ENCODE measurements around the gene PACRG. TPM values are rescaled to one million over a fixed set of nuclear protein-coding genes. Genes with fewer than 3 reads are reported as not detected.
A peak's percentile ranks its signal among the peaks of the same experiment; 100 is the strongest.

The PACRG gene
- polyA plus RNA-seq, 1 of the 3 experiments (the other 2 are of a cell fraction) = 0.56 TPM

GRCh38 chr6:162845972-162846371 lies 118.2 kb downstream of the PACRG start:
- H3K9me3 ChIP-seq = no peaks in the 10 kb centered on the region
- H3K27ac ChIP-seq (ENCODE audit: low read depth in 2 of 2, low read length in 1 of 2) = no peak overlapping the region
- H3K4me3 ChIP-seq (ENCODE audit: low read depth in 2 of 2, low read length in 1 of 2) = no peak overlapping the region
- H2AFZ ChIP-seq (ENCODE audit: low read depth) = no peak overlapping the region
- H3K9ac ChIP-seq = no peak overlapping the region
- no peak for DNase-seq
- H3K36me3 ChIP-seq (replicated peaks in 1 of 2; ENCODE audit: control insufficient read depth in 1 of 2, insufficient read depth in 2 of 2, low read length in 1 of 2) = no peaks in the 10 kb centered on the region
- H3K4me2 ChIP-seq = no peak overlapping the region
- no peak for TF ChIP-seq EZH2phosphoT487 (IDR thresholded peaks at IDR 0.05; ENCODE audit: borderline replicate concordance, low read depth)
- TF ChIP-seq JUND (IDR thresholded peaks at IDR 0.05) = no peak
- no peak for TF ChIP-seq TCF12 (IDR thresholded peaks at IDR 0.05)
- TF ChIP-seq GABPA (IDR thresholded peaks at IDR 0.05; ENCODE audit: low read depth) = no peak
- no peak for TF ChIP-seq FOSL2 (IDR thresholded peaks at IDR 0.05; ENCODE audit: borderline replicate concordance, low read depth)
- TF ChIP-seq RCOR1 (IDR thresholded peaks at IDR 0.05; ENCODE audit: low read length) = no peak
- TF ChIP-seq POLR2AphosphoS5 (IDR thresholded peaks at IDR 0.05; ENCODE audit: low read depth, low read length) = no peak
- no peak for TF ChIP-seq NRF1 (IDR thresholded peaks at IDR 0.05; ENCODE audit: low read depth, low read length)
- TF ChIP-seq CTCF (IDR thresholded peaks at IDR 0.05) = no peak
- no peak for TF ChIP-seq FOXJ3 (CRISPR knock-in tag; IDR thresholded peaks at IDR 0.05)
- ChIA-PET POLR2A (no interaction called here), CTCF (interaction anchor here (0.6 to 0.7 kb wide), 2 partner anchors 19 to 289 kb away, joined by 3 read pairs; no protein-coding TSS in a partner anchor)
- no peaks in the 10 kb centered on the region for H3K79me2 ChIP-seq (ENCODE audit: insufficient read depth)
- 74% methylated on average over 7 of the region's 9 CpGs for WGBS (ENCODE audit: low lambda C conversion rate)
- H3F3A ChIP-seq (replicated peaks; ENCODE audit: insufficient read depth) = no peaks in the 10 kb centered on the region
- H3K4me1 ChIP-seq (ENCODE audit: control insufficient read depth in 1 of 2, insufficient read depth in 2 of 2, low read depth in 1 of 2, low read length in 1 of 2) = peaks cover 0 to 6% of the 10 kb centered on the region in 2 experiments; a peak in 2 of 4 replicates
- H3K9me2 ChIP-seq = no peaks in the 10 kb centered on the region
- no peaks in the 10 kb centered on the region for H3K27me3 ChIP-seq (ENCODE audit: insufficient read depth)
- no peaks in the 10 kb centered on the region for H4K20me1 ChIP-seq (ENCODE audit: insufficient read depth)

GRCh38 chr6:162846723-162847122 lies 118.9 kb downstream of the PACRG start:
- CTCF ChIA-PET = no interaction called here
- TF ChIP-seq FOSL2 (IDR thresholded peaks at IDR 0.05; ENCODE audit: borderline replicate concordance, low read depth) = no peak
- no peak for TF ChIP-seq FOXJ3 (CRISPR knock-in tag; IDR thresholded peaks at IDR 0.05)
- no peak for TF ChIP-seq FOXM1 (IDR thresholded peaks at IDR 0.05; ENCODE audit: low read depth)
- no peaks in the 10 kb centered on the region for H4K20me1 ChIP-seq (ENCODE audit: insufficient read depth)
- no peak overlapping the region for H3K9ac ChIP-seq
- DNase-seq = no peak
- WGBS (ENCODE audit: low lambda C conversion rate) = 67% methylated on average over 6 of the region's 6 CpGs
- H3K27ac ChIP-seq (ENCODE audit: low read depth in 2 of 2, low read length in 1 of 2) = no peak overlapping the region
- H3K4me2 ChIP-seq = no peak overlapping the region
- no peaks in the 10 kb centered on the region for H3K27me3 ChIP-seq (ENCODE audit: insufficient read depth)
- H3K9me2 ChIP-seq = no peaks in the 10 kb centered on the region
- POLR2A ChIA-PET = no interaction called here
- no peaks in the 10 kb centered on the region for H3F3A ChIP-seq (replicated peaks; ENCODE audit: insufficient read depth)
- no peak overlapping the region for H3K4me3 ChIP-seq (ENCODE audit: low read depth in 2 of 2, low read length in 1 of 2)
- no peaks in the 10 kb centered on the region for H3K36me3 ChIP-seq (replicated peaks in 1 of 2; ENCODE audit: control insufficient read depth in 1 of 2, insufficient read depth in 2 of 2, low read length in 1 of 2)
- no peaks in the 10 kb centered on the region for H3K79me2 ChIP-seq (ENCODE audit: insufficient read depth)
- no peaks in the 10 kb centered on the region for H3K9me3 ChIP-seq
- peaks cover 0 to 6% of the 10 kb centered on the region in 2 experiments; a peak in 2 of 4 replicates for H3K4me1 ChIP-seq (ENCODE audit: control insufficient read depth in 1 of 2, insufficient read depth in 2 of 2, low read depth in 1 of 2, low read length in 1 of 2)
- H2AFZ ChIP-seq (ENCODE audit: low read depth) = no peak overlapping the region

GRCh38 chr6:162849269-162849668 lies 121.5 kb downstream of the PACRG start:
- CTCF ChIA-PET = no interaction called here
- H3K9me3 ChIP-seq = no peaks in the 10 kb centered on the region
- 38% methylated on average over 4 of the region's 4 CpGs for WGBS (ENCODE audit: low lambda C conversion rate)
- TF ChIP-seq EP300 (IDR thresholded peaks at IDR 0.05; ENCODE audit: borderline replicate concordance in 1 of 2, low read depth in 1 of 2, low read length in 1 of 2) = peak in 1 of 2 experiments; percentile 81; a peak in 1 of 4 replicates
- peak; percentile 52; the same call in 1 of the 2 replicates for TF ChIP-seq USF1 (IDR thresholded peaks at IDR 0.05; ENCODE audit: borderline replicate concordance, low read depth)
- TF ChIP-seq RAD21 (IDR thresholded peaks at IDR 0.05; ENCODE audit: low read length) = peak; percentile 41
- TF ChIP-seq GATA2 (CRISPR knock-in tag; IDR thresholded peaks at IDR 0.05) = peak; percentile 76
- 0 out of 2 replicates have a peak, but pooled peaks have one; percentile 52 for TF ChIP-seq FOXJ3 (CRISPR knock-in tag; IDR thresholded peaks at IDR 0.05)
- TF ChIP-seq YY1 (IDR thresholded peaks at IDR 0.05; ENCODE audit: low read depth) = no peak
- TF ChIP-seq RFX5 (IDR thresholded peaks at IDR 0.05; ENCODE audit: low read length) = peak; percentile 51; the same call in 1 of the 2 replicates
- TF ChIP-seq MXI1 (IDR thresholded peaks at IDR 0.05; ENCODE audit: low read depth, low read length) = peak; percentile 75; the same call in 1 of the 2 replicates
- peak; percentile 84 for TF ChIP-seq CHD2 (IDR thresholded peaks at IDR 0.05; ENCODE audit: low read length, partially characterized antibody)
- no peak for TF ChIP-seq EZH2phosphoT487 (IDR thresholded peaks at IDR 0.05; ENCODE audit: borderline replicate concordance, low read depth)

More at GRCh38 chr6:162849269-162849668, 121.5 kb downstream of the PACRG start:
- no peak overlapping the region for H2AFZ ChIP-seq (ENCODE audit: low read depth)
- H4K20me1 ChIP-seq (ENCODE audit: insufficient read depth) = no peaks in the 10 kb centered on the region
- POLR2A ChIA-PET = no interaction called here
- H3K27ac ChIP-seq (ENCODE audit: low read depth in 2 of 2, low read length in 1 of 2) = peak overlapping the region in 1 of 2 experiments; percentile 58; a peak in 1 of 4 replicates
- peaks cover 0 to 6% of the 10 kb centered on the region in 2 experiments; a peak in 2 of 4 replicates for H3K4me1 ChIP-seq (ENCODE audit: control insufficient read depth in 1 of 2, insufficient read depth in 2 of 2, low read depth in 1 of 2, low read length in 1 of 2)
- no peaks in the 10 kb centered on the region for H3K36me3 ChIP-seq (replicated peaks in 1 of 2; ENCODE audit: control insufficient read depth in 1 of 2, insufficient read depth in 2 of 2, low read length in 1 of 2)
- H3K4me2 ChIP-seq = no peak overlapping the region
- H3K9ac ChIP-seq = no peak overlapping the region
- peak; percentile 87 for DNase-seq
- no peak overlapping the region for H3K4me3 ChIP-seq (ENCODE audit: low read depth in 2 of 2, low read length in 1 of 2)
- H3K9me2 ChIP-seq = no peaks in the 10 kb centered on the region
- no peaks in the 10 kb centered on the region for H3F3A ChIP-seq (replicated peaks; ENCODE audit: insufficient read depth)
- no peaks in the 10 kb centered on the region for H3K27me3 ChIP-seq (ENCODE audit: insufficient read depth)
- no peaks in the 10 kb centered on the region for H3K79me2 ChIP-seq (ENCODE audit: insufficient read depth)
